NCI-H460 (cell line): ENCODE data around the gene ME1. TPM values are rescaled to one million over a fixed set of nuclear protein-coding genes. Genes with fewer than 3 reads are reported as not detected.
"Not testable (repeated sequence)": the region's sequence is repeated elsewhere in the genome, so short reads cannot be mapped to it uniquely, and the experiment has no call there.

Source experiments
- DNase-seq: peaks from one replicate; pipeline ENCODE4 v3.0.0-alpha.2; 2016; ENCODE audit warnings: low read depth; ENCODE audit errors: extremely low read depth
- total RNA-seq: library from RNA; depleted of rRNA; stranded (reverse); fragments of >200 nt; shearing (Covaris generic); gene quantifications from 2 replicates; pipeline ENCODE4 v1.2.3, GENCODE V29; 2014

Gene ME1
- total RNA-seq, 1 experiment from 2014 or later: 73.9 TPM

GRCh38 chr6:83362349-83362748 lies 68.5 kb downstream of the ME1 start:
- DNase-seq: not testable (repeated sequence)

GRCh38 chr6:83359638-83360037 lies 71.2 kb downstream of the ME1 start:
- DNase-seq: no peak

- no peak for DNase-seq
Measured at GRCh38 chr6:83354747-83355146, 76.1 kb downstream of the ME1 start.

- DNase-seq: no peak
Measured at GRCh38 chr6:83352424-83353061, 78.3 kb downstream of the ME1 start.

GRCh38 chr6:83343121-83343520 lies 87.7 kb downstream of the ME1 start:
- DNase-seq: no peak

GRCh38 chr6:83341765-83342164 lies 89.1 kb downstream of the ME1 start:
- no peak for DNase-seq

- DNase-seq: not testable (repeated sequence)
Measured at GRCh38 chr6:83333916-83334315, 96.9 kb downstream of the ME1 start.

- no peak for DNase-seq
Measured at GRCh38 chr6:83333500-83333899, 97.4 kb downstream of the ME1 start.

GRCh38 chr6:83314693-83315092 lies 116.2 kb downstream of the ME1 start:
- no peak for DNase-seq

GRCh38 chr6:83313882-83314281 lies 117.0 kb downstream of the ME1 start:
- DNase-seq: no peak

GRCh38 chr6:83311231-83311630 lies 119.6 kb downstream of the ME1 start:
- no peak for DNase-seq

- DNase-seq: no peak
Measured at GRCh38 chr6:83310046-83310445, 120.8 kb downstream of the ME1 start.

- no peak for DNase-seq
Measured at GRCh38 chr6:83309344-83309743, 121.5 kb downstream of the ME1 start.

GRCh38 chr6:83308833-83309232 lies 122.0 kb downstream of the ME1 start:
- DNase-seq: no peak

- no peak for DNase-seq
Measured at GRCh38 chr6:83307849-83308248, 123.0 kb downstream of the ME1 start.

GRCh38 chr6:83303426-83303825 lies 127.4 kb downstream of the ME1 start:
- DNase-seq: no peak

GRCh38 chr6:83294676-83295075 lies 136.2 kb downstream of the ME1 start:
- no peak for DNase-seq

GRCh38 chr6:83292900-83293843 lies 137.7 kb downstream of the ME1 start:
- DNase-seq: no peak

GRCh38 chr6:83287298-83287697 lies 143.6 kb downstream of the ME1 start:
- DNase-seq: not testable (repeated sequence)

GRCh38 chr6:83285917-83286316 lies 144.9 kb downstream of the ME1 start:
- DNase-seq: no peak

- DNase-seq: no peak
Measured at GRCh38 chr6:83273596-83273995, 157.3 kb downstream of the ME1 start.
